Left ventricle myocardium inferior (tissue), 1 donor: ENCODE results near the gene ATP2A1. TPM values are rescaled to one million over a fixed set of nuclear protein-coding genes. Genes with fewer than 3 reads are reported as not detected.

ENCODE experiments used
- DNase-seq: peaks from one replicate; pipeline ENCODE4 v3.0.0-alpha.2; 2020
- H3K27ac ChIP-seq: fragments of 200-600 bp; replicated peaks from 2 replicates; pipeline ENCODE4 v1.8.0; 2021
- H3K27me3 ChIP-seq: fragments of 200-600 bp; 2 replicates; pipeline ENCODE4 v1.8.0; 2021; ENCODE audit warnings: low read depth
- H3K36me3 ChIP-seq: fragments of 200-600 bp; 2 replicates; pipeline ENCODE4 v1.8.0; 2021
- H3K4me1 ChIP-seq: fragments of 200-600 bp; 2 replicates; pipeline ENCODE4 v1.8.0; 2021
- H3K4me3 ChIP-seq: fragments of 200-600 bp; 2 replicates; pipeline ENCODE4 v1.8.0; 2021; ENCODE audit warnings: mild to moderate bottlenecking, moderate library complexity
- H3K9me3 ChIP-seq: fragments of 200-600 bp; replicated peaks from 2 replicates; pipeline ENCODE4 v1.8.0; 2021
- CTCF ChIP-seq: fragments of 200-600 bp; IDR thresholded peaks from 2 replicates; pipeline ENCODE4 v1.8.0; 2021; ENCODE audit warnings: antibody characterized with exemption, mild to moderate bottlenecking, borderline replicate concordance
- intact Hi-C: fragments of 100-400 bp; cut with micrococcal nuclease; formaldehyde crosslinking; loops from one replicate; pipeline ENCODE4 v1.11.0; 2022
- total RNA-seq: library from RNA; stranded (reverse); fragmentation: NEBNext Ultra II Directional; extraction: Animal tissue kit (Norgen Biotek cat#: 25700); gene quantifications from one replicate; pipeline ENCODE4 v1.2.1, GENCODE V29; 2021
- donor health status: DM: no; HTN: yes; CAD: no; lungs with severe emphysema.

Gene ATP2A1
- total RNA-seq, 1 donor from 2014 or later, result 0.38 TPM

- TF ChIP-seq CTCF, result no peak
- no peaks in the 10 kb centered on the region for H3K36me3 ChIP-seq
- intact Hi-C loops, result no loop called here
Measured at GRCh38 chr16:28898942-28899341, 20.7 kb downstream of the ATP2A1 start.

GRCh38 chr16:28899882-28900590 lies 21.7 kb downstream of the ATP2A1 start:
- H3K4me1 ChIP-seq, result no peaks in the 10 kb centered on the region
- no peaks in the 10 kb centered on the region for H3K9me3 ChIP-seq
- peaks cover 9% of the 10 kb centered on the region for H3K36me3 ChIP-seq
- intact Hi-C loops, result no loop called here
- TF ChIP-seq CTCF, result no peak
- no peak for DNase-seq
- H3K27me3 ChIP-seq, result no peaks in the 10 kb centered on the region
- no peak overlapping the region for H3K4me3 ChIP-seq
- H3K27ac ChIP-seq, result no peak overlapping the region

More at GRCh38 chr16:28898942-28899341, 20.7 kb downstream of the ATP2A1 start:
- Histone ChIP-seq H3K27me3 (no peaks in the 10 kb centered on the region), H3K4me1 (no peaks in the 10 kb centered on the region), H3K27ac (no peak overlapping the region), H3K4me3 (no peak overlapping the region), H3K9me3 (no peaks in the 10 kb centered on the region)
- DNase-seq, result no peak

GRCh38 chr16:28900601-28901000 lies 22.3 kb downstream of the ATP2A1 start:
- intact Hi-C loops, result no loop called here
- DNase-seq, result no peak
- Histone ChIP-seq H3K9me3 (no peaks in the 10 kb centered on the region), H3K4me3 (no peak overlapping the region), H3K36me3 (peaks cover 14% of the 10 kb centered on the region), H3K4me1 (no peaks in the 10 kb centered on the region), H3K27me3 (no peaks in the 10 kb centered on the region), H3K27ac (no peak overlapping the region)
- TF ChIP-seq CTCF, result no peak

GRCh38 chr16:28901862-28902261 lies 23.6 kb downstream of the ATP2A1 start:
- Histone ChIP-seq H3K4me3 (no peak overlapping the region), H3K4me1 (no peaks in the 10 kb centered on the region), H3K27ac (no peak overlapping the region), H3K27me3 (no peaks in the 10 kb centered on the region), H3K36me3 (peaks cover 25% of the 10 kb centered on the region), H3K9me3 (no peaks in the 10 kb centered on the region)
- no peak for TF ChIP-seq CTCF
- no peak for DNase-seq
- intact Hi-C loops, result no loop called here

GRCh38 chr16:28902909-28903308 lies 24.6 kb downstream of the ATP2A1 start:
- H3K36me3 ChIP-seq, result peaks cover 35% of the 10 kb centered on the region

More at GRCh38 chr16:28902909-28903308, 24.6 kb downstream of the ATP2A1 start:
- intact Hi-C loops, result no loop called here
- Histone ChIP-seq H3K4me1 (no peaks in the 10 kb centered on the region), H3K27ac (no peak overlapping the region), H3K27me3 (no peaks in the 10 kb centered on the region), H3K4me3 (no peak overlapping the region), H3K9me3 (no peaks in the 10 kb centered on the region)
- DNase-seq, result no peak
- TF ChIP-seq CTCF, result no peak
